Adipocyte (in vitro differentiated cells): ENCODE results near the gene FMN1.
"Not testable (repeated sequence)": the region's sequence is repeated elsewhere in the genome, so short reads cannot be mapped to it uniquely, and the experiment has no call there.

Source experiments
- DNase-seq: peaks from one replicate; pipeline ENCODE4 v3.0.0-alpha.2; 2015; ENCODE audit warnings: low read depth
- H3K27me3 ChIP-seq: replicated peaks from 2 replicates; pipeline ENCODE4 v1.7.0; 2013; ENCODE audit warnings: mild to moderate bottlenecking, low read length, moderate library complexity; ENCODE audit not compliant: control insufficient read depth, insufficient read depth
- H3K36me3 ChIP-seq: 2 replicates; pipeline ENCODE4 v1.7.0; 2013; ENCODE audit warnings: low read length, mild to moderate bottlenecking, moderate library complexity; ENCODE audit not compliant: control insufficient read depth, insufficient read depth, severe bottlenecking
- H3K4me1 ChIP-seq: 2 replicates; pipeline ENCODE4 v1.7.0; 2013; ENCODE audit warnings: mild to moderate bottlenecking, low read length, moderate library complexity; ENCODE audit not compliant: control insufficient read depth, insufficient read depth
- H3K4me3 ChIP-seq: 2 replicates; pipeline ENCODE4 v1.7.0; 2013; ENCODE audit warnings: mild to moderate bottlenecking, low read length, moderate library complexity
- H3K9ac ChIP-seq: 2 replicates; pipeline ENCODE4 v1.7.0; 2013; ENCODE audit warnings: mild to moderate bottlenecking, low read length, moderate library complexity
- H3K9me3 ChIP-seq: 2 replicates; pipeline ENCODE4 v1.7.0; 2013; ENCODE audit warnings: mild to moderate bottlenecking, low read length, moderate library complexity; ENCODE audit not compliant: control insufficient read depth

FMN1 gene

DNA sequence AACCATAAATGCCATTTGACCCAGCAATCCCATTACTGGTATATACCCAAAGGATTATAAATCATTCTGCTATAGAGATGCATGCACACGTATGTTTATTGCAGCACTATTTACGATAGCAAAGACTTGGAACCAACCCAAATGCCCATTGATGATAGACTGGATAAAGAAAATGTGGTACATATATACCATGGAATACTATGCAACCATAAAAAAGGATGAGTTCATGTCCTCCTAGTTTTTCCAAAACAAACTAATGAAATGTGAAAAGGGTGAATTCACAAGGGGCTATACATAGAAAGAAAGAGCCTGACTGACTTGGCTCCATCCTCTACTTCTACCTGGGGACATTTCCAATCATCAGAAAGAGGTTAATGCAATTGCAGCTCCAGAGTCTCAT is 347.8 kb downstream of the FMN1 start:
- not testable (repeated sequence) for H3K9me3 ChIP-seq, DNase-seq, H3K9ac ChIP-seq, H3K27me3 ChIP-seq, H3K36me3 ChIP-seq, H3K4me3 ChIP-seq
- peaks cover 20% of the 10 kb centered on the region for H3K4me1 ChIP-seq

DNA sequence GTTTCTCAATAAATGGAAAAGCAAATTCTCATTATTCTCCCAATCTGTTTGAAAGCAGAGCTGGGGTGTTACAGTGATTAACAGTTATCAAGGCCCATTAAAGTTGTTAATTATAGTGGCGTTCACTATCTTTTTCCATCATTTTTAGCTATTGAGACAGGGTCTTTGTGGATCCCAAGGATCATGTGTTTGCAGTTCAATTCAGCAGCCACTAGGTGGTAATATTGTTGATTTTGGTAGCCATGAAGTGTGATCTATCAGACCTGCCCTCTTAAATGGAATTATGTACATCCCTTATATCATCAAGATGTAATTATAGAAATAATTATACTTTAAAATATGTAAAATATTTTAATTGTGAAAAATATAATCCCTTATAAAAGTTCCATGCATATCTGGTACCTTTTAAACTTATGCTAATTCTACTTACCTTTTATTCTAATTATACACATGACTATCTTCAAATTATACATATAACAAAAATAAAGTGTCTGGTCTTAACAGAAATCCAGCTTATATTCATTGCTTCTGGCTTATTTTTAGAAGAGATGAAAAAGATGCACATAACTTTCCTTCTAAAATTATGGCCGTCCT is 350.3 kb downstream of the FMN1 start:
- Histone ChIP-seq H3K36me3 (no peaks in the 10 kb centered on the region), H3K27me3 (no peaks in the 10 kb centered on the region), H3K4me3 (no peak overlapping the region), H3K9ac (no peak overlapping the region), H3K9me3 (no peaks in the 10 kb centered on the region), H3K4me1 (peaks cover 22% of the 10 kb centered on the region)
- peak; percentile 57 for DNase-seq

DNA sequence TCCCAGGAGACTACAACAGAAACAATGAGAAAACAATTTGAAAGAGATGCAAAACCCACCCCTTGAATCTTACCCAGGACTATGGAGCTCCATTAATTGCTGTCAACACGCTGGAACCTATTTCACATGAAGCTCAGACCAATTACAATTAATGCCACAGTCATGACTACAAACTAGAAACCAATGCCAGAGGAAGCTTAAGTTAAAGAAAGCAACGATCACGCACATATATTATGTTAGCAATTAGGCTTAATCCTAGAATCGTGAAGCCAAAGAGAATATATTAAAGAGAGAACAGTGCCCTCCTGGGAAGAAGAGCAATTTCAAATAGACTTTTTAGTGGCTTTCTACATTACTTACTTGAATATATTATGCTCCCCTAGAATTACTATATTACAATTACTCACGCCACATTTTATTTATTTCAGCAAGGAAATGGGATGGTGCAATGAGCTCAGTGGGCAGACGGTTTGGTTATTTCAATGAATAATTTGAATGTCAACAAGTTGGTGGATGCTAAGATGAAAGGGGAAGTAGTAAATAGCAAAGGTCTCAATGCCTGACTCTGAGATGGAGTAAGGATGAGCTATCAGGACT is 351.2 kb downstream of the FMN1 start:
- Histone ChIP-seq H3K4me3 (no peak overlapping the region), H3K9me3 (no peaks in the 10 kb centered on the region)
- peak; percentile 51 for DNase-seq

GRCh38 chr15:32842081-32842480 is 352.4 kb downstream of the FMN1 start:
- no peak for DNase-seq
- peaks cover 34% of the 10 kb centered on the region for H3K4me1 ChIP-seq
- no peaks in the 10 kb centered on the region for H3K9me3 ChIP-seq
- H3K4me3 ChIP-seq = no peak overlapping the region
- H3K9ac ChIP-seq = no peak overlapping the region
- H3K36me3 ChIP-seq = no peaks in the 10 kb centered on the region
- no peaks in the 10 kb centered on the region for H3K27me3 ChIP-seq

More for the DNA sequence above, 351.2 kb downstream of the FMN1 start:
- H3K36me3 ChIP-seq = no peaks in the 10 kb centered on the region
- H3K27me3 ChIP-seq = no peaks in the 10 kb centered on the region
- H3K4me1 ChIP-seq = peaks cover 31% of the 10 kb centered on the region
- H3K9ac ChIP-seq = no peak overlapping the region

DNA sequence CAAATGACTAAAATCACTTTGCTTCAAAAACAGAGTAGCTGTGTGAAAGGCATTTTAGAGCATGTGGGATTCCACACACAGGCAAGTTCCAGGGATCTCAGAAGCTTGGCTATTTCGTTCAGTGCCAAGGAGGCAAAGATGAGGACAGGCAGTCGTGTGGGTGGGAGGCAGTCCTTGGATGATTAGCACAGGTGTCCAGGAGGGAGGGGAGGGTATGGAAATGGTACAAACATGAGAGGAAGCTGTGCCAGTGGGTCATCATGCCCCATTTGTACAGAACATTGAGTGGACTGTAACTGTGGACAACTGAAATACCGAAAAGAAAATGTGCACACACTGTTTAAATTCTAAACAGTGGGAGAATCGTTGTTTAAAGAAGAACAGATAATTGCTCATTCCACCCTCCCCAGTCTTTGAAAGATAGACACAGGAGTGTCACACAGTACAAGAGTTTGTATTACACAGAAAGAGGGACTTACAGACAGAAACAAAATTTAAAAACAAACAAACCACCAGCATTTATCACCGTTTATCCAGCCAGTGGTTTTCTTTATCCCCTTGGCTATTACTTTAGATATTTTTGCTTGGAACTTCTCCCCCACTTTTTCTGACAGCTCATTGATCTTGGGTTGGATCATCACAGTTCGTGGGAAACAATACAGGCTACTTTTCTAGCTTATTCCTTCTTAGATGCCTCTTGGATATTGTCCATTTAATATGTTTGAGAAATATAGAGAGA is 353.8 kb downstream of the FMN1 start:
- Histone ChIP-seq H3K9ac (no peak overlapping the region), H3K9me3 (no peaks in the 10 kb centered on the region), H3K27me3 (no peaks in the 10 kb centered on the region), H3K36me3 (no peaks in the 10 kb centered on the region), H3K4me1 (peaks cover 34% of the 10 kb centered on the region), H3K4me3 (no peak overlapping the region)
- DNase-seq = no peak

- H3K4me1 ChIP-seq = peaks cover 25% of the 10 kb centered on the region
- no peaks in the 10 kb centered on the region for H3K9me3 ChIP-seq
- no peak overlapping the region for H3K9ac ChIP-seq
- H3K27me3 ChIP-seq = no peaks in the 10 kb centered on the region
- no peak overlapping the region for H3K4me3 ChIP-seq
- no peaks in the 10 kb centered on the region for H3K36me3 ChIP-seq
- no peak for DNase-seq
These were observed 355.7 kb downstream of the FMN1 start for GRCh38 chr15:32838820-32839219.

DNA sequence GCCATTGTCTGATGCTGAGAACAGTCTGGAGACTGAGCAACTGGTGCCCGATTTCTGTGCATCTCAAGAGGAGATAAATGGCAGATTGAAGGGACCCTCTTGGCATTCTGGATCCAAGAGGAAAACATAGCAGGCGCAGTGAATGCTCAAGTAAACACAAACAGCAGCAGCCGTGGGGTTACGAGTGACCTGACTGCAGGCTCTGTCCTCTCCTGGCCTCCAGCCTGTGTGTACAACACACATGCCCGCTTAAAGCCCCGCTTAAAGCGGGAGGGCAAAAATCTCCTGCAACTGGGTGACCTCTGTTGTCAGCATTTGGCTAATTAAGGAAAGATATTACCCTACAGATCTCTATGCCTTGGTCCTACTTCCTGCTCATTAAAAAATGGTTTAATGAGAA is 356.2 kb downstream of the FMN1 start:
- no peak overlapping the region for H3K9ac ChIP-seq
- H3K4me1 ChIP-seq = peaks cover 25% of the 10 kb centered on the region
- no peaks in the 10 kb centered on the region for H3K36me3 ChIP-seq
- DNase-seq = no peak
- no peak overlapping the region for H3K4me3 ChIP-seq
- H3K27me3 ChIP-seq = no peaks in the 10 kb centered on the region
- no peaks in the 10 kb centered on the region for H3K9me3 ChIP-seq

GRCh38 chr15:32837935-32838334 is 356.6 kb downstream of the FMN1 start:
- DNase-seq = no peak
- H3K4me3 ChIP-seq = no peak overlapping the region
- no peak overlapping the region for H3K9ac ChIP-seq
- no peaks in the 10 kb centered on the region for H3K36me3 ChIP-seq
- H3K9me3 ChIP-seq = no peaks in the 10 kb centered on the region
- H3K27me3 ChIP-seq = no peaks in the 10 kb centered on the region
- peaks cover 25% of the 10 kb centered on the region for H3K4me1 ChIP-seq

- no peak overlapping the region for H3K4me3 ChIP-seq
- H3K27me3 ChIP-seq = no peaks in the 10 kb centered on the region
- DNase-seq = no peak
- H3K9me3 ChIP-seq = no peaks in the 10 kb centered on the region
- peaks cover 17% of the 10 kb centered on the region for H3K4me1 ChIP-seq
- no peak overlapping the region for H3K9ac ChIP-seq
- H3K36me3 ChIP-seq = no peaks in the 10 kb centered on the region
These were observed 360.4 kb downstream of the FMN1 start for GRCh38 chr15:32834156-32834555.

DNA sequence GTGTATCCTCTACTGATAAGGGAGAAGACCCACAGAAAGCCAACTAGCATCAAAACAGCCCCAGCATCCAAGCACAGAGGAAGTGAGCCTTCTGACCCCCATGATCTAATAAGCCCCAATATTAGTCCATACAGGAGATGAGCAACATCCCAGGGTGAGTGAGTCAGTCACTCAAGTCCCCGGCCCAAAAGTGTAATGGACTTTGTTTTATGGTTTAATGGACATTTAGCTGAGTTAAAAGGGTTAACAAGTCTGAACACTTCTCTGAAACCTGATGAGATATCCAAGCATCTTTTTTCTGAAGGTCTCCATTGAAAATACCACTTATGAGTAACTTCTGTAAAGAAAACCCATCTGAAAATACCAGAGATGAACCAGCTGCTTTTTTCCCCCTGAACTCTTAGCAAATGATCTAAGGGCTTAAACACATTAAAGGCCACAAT is 361.1 kb downstream of the FMN1 start:
- Histone ChIP-seq H3K4me1 (peaks cover 15% of the 10 kb centered on the region), H3K9ac (no peak overlapping the region), H3K36me3 (no peaks in the 10 kb centered on the region), H3K27me3 (no peaks in the 10 kb centered on the region), H3K9me3 (no peaks in the 10 kb centered on the region), H3K4me3 (no peak overlapping the region)
- DNase-seq = no peak

- no peak overlapping the region for H3K4me3 ChIP-seq
- H3K9ac ChIP-seq = no peak overlapping the region
- DNase-seq = no peak
- H3K36me3 ChIP-seq = no peaks in the 10 kb centered on the region
- H3K27me3 ChIP-seq = no peaks in the 10 kb centered on the region
- peaks cover 17% of the 10 kb centered on the region for H3K4me1 ChIP-seq
- H3K9me3 ChIP-seq = no peaks in the 10 kb centered on the region
These were observed 363.0 kb downstream of the FMN1 start for GRCh38 chr15:32831485-32831884.
